ENCODE results near the gene STX7. TPM values are rescaled to one million over a fixed set of nuclear protein-coding genes. Genes with fewer than 3 reads are reported as not detected.

STX7 gene
- total RNA-seq, 2 experiments from 2014 or later, result 11.8 to 15.1 TPM

DNA sequence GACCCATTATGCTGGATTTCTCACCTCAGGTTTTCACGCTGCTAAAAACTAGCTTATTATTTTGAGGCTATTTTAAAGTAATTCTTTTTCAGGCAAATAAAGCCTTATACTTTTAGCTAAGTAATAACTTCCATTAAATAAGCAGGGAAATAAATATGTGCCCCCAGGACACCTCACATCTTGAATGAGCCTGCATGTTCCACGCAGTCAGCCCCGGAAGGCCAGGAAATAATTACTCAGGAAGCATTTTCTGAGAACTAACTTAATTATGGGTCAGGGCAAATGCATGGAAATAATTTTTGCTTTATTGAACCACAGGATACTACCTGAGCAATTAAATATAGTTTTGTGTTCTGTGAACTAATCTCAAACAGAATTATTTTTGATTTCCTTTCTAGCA, 41.1 kb downstream of the STX7 start:
- DNase-seq (no peak), ATAC-seq (no peak)
- H3K36me3 Mint-ChIP-seq (ENCODE audit: low read depth), result peaks cover 8% of the 10 kb centered on the region
- no peaks in the 10 kb centered on the region for H3K4me1 Mint-ChIP-seq (ENCODE audit: low read depth)
- H3K9me3 Mint-ChIP-seq, result no peaks in the 10 kb centered on the region
- TF ChIP-seq, protein P1, sequence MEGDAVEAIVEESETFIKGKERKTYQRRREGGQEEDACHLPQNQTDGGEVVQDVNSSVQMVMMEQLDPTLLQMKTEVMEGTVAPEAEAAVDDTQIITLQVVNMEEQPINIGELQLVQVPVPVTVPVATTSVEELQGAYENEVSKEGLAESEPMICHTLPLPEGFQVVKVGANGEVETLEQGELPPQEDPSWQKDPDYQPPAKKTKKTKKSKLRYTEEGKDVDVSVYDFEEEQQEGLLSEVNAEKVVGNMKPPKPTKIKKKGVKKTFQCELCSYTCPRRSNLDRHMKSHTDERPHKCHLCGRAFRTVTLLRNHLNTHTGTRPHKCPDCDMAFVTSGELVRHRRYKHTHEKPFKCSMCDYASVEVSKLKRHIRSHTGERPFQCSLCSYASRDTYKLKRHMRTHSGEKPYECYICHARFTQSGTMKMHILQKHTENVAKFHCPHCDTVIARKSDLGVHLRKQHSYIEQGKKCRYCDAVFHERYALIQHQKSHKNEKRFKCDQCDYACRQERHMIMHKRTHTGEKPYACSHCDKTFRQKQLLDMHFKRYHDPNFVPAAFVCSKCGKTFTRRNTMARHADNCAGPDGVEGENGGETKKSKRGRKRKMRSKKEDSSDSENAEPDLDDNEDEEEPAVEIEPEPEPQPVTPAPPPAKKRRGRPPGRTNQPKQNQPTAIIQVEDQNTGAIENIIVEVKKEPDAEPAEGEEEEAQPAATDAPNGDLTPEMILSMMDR (IDR thresholded peaks at IDR 0.05), result no peak
- no peak overlapping the region for H3K27ac Mint-ChIP-seq
- no peak overlapping the region for H3K4me3 Mint-ChIP-seq
- ChIA-PET CTCF (interaction anchor here (1.0 to 6.2 kb wide), 5 partner anchors 12 to 204 kb away, joined by 3 to 41 read pairs (median 3); no protein-coding TSS in a partner anchor), POLR2A (interaction anchor here (0.6 kb wide), 1 partner anchor 708 kb away, joined by 3 read pairs; no protein-coding TSS in a partner anchor)
- no peaks in the 10 kb centered on the region for H3K27me3 Mint-ChIP-seq
- intact Hi-C loops (cut with micrococcal nuclease), result no loop called here

DNA sequence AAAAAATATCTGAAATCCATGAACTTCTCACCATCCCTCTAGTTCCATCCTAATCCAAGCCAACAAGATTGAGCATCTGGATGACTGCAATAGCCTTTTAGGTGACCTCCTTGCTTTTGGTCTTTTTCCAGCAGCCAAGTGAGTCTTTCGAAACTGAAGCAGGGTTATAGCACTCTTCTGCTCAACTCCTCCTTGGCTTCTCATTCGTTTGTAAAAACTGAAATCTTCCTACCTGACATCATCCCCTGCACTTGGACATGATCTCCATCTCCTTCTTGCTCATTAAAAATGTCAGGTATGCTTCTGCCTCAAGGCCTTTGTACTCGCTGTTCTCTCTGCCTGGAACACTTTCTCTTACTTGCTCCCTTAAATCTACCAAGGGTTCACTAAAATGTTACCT, 46.0 kb downstream of the STX7 start:
- DNase-seq (no peak), ATAC-seq (no peak)
- no peak overlapping the region for H3K27ac Mint-ChIP-seq
- intact Hi-C loops (cut with micrococcal nuclease), result no loop called here
- no peaks in the 10 kb centered on the region for H3K27me3 Mint-ChIP-seq
- no peaks in the 10 kb centered on the region for H3K9me3 Mint-ChIP-seq
- CTCF ChIA-PET, result interaction anchor here (2.2 to 2.3 kb wide), 2 partner anchors 18 to 187 kb away, joined by 12 to 13 read pairs; no protein-coding TSS in a partner anchor
- POLR2A ChIA-PET, result no interaction called here
- peaks cover 20% of the 10 kb centered on the region for H3K36me3 Mint-ChIP-seq (ENCODE audit: low read depth)
- TF ChIP-seq, protein P1 (IDR thresholded peaks at IDR 0.05), result no peak
- no peaks in the 10 kb centered on the region for H3K4me1 Mint-ChIP-seq (ENCODE audit: low read depth)
- H3K4me3 Mint-ChIP-seq, result no peak overlapping the region

DNA sequence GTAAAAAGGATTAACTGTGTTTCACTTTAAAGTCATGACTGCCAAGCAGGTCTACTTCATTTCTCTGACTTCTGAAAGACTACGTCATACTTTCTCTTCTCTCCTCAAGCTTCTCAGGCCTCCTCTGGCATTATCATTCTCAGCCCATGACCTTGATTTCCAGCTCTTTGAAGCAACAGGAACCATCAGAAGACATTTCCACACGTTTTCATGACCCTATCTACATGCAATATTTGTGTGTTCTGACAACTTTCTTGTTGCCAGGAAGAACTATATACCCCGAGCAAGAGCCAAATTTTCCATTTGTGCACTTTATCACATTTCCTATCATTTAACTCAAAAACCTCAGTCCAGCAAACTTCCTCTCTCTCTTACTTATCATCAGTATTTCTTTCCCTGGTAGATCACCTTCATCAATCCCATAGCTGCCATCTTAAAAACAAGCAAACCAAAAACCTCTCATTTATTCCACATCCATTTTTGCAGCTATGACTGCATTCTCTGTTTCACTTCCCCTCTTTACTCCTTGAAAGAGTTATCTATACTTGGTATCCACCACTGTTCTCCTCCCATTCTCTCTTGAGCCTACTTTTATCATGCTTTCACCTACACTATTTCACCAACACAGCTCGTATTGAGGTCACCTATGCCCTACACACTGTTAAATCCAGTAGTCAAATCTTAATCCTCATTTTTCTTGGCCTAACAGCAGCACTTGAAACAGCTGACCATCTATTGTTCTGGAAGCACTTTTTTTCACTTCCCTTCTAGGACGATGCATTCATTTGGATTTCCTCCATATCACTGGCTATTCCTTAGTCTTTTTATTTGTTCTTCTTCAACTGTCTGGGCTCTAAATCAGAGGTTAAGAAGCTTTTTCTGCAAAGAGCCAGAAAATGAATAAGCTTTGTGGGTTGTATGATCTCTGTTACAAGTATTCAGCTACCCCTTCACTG, 47.1 kb downstream of the STX7 start:
- ChIA-PET POLR2A (interaction anchor here (0.8 kb wide), 1 partner anchor 10 kb away, joined by 4 read pairs; no protein-coding TSS in a partner anchor), CTCF (interaction anchor here (1.7 to 2.2 kb wide), 3 partner anchors 19 to 186 kb away, joined by 6 to 15 read pairs (median 12); no protein-coding TSS in a partner anchor)
- H3K4me1 Mint-ChIP-seq (ENCODE audit: low read depth), result no peaks in the 10 kb centered on the region
- intact Hi-C loops (cut with micrococcal nuclease), result no loop called here
- no peaks in the 10 kb centered on the region for H3K9me3 Mint-ChIP-seq
- peaks cover 21% of the 10 kb centered on the region for H3K36me3 Mint-ChIP-seq (ENCODE audit: low read depth)
- H3K27me3 Mint-ChIP-seq, result no peaks in the 10 kb centered on the region
- no peak overlapping the region for H3K4me3 Mint-ChIP-seq
- DNase-seq, result no peak
- peak; percentile 58 for ATAC-seq
- H3K27ac Mint-ChIP-seq, result no peak overlapping the region
- TF ChIP-seq, protein P1 (IDR thresholded peaks at IDR 0.05), result no peak

DNA sequence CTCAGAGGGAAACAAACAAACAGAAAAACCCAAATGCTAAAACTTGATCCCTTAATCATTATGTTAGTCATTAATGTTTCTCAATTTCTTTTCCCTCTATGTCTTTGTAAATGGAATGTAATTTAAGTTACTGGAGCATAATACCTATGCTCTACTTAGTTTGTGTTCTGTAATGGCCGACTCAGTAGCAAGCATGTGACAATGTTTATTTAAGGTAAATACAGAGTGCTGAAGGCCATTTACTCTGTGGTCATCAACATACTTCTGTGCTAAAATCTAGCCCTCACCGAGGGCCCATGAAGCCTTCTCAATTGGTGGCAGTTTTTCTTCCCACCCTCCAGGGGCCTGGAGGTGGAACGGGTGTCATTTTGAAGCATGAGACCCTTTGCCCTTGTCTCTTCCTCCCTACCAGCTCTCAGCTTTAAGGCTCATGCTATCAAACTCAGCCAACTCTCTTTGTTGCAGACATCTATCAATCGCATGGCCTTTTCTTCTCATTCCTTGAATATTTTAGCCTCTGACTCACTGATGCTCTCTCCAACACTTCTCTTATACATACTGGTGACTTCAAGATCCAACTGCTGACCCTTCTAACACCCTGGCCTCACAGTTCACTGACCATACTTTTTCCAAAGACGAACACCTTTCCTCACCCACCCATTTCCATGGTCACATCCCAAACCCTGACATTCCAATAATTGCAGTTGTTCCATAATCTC, 48.2 kb downstream of the STX7 start:
- H3K4me3 Mint-ChIP-seq, result no peak overlapping the region
- no peaks in the 10 kb centered on the region for H3K27me3 Mint-ChIP-seq
- DNase-seq, result no peak
- CTCF ChIA-PET, result interaction anchor here (1.3 to 2.2 kb wide), 4 partner anchors 20 to 185 kb away, joined by 4 to 15 read pairs (median 9); no protein-coding TSS in a partner anchor
- H3K9me3 Mint-ChIP-seq, result no peaks in the 10 kb centered on the region
- H3K4me1 Mint-ChIP-seq (ENCODE audit: low read depth), result no peaks in the 10 kb centered on the region
- no peak overlapping the region for H3K27ac Mint-ChIP-seq
- TF ChIP-seq, protein P1 (IDR thresholded peaks at IDR 0.05), result no peak
- POLR2A ChIA-PET, result interaction anchor here (0.8 kb wide), 1 partner anchor 9 kb away, joined by 4 read pairs; no protein-coding TSS in a partner anchor
- H3K36me3 Mint-ChIP-seq (ENCODE audit: low read depth), result peaks cover 20% of the 10 kb centered on the region
- ATAC-seq, result no peak
- intact Hi-C loops (cut with micrococcal nuclease), result no loop called here

All from activated CD8-positive, alpha-beta T cell treated with anti-CD3 and anti-CD28 coated beads for 36 hours (primary cell).